Measurements from ENCODE around the gene TFPI. TPM values are rescaled to one million over a fixed set of nuclear protein-coding genes. Genes with fewer than 3 reads are reported as not detected.

The TFPI gene
- 80.0 to 89.7 TPM (median 87.9 TPM) in 3 replicates for total RNA-seq

DNA sequence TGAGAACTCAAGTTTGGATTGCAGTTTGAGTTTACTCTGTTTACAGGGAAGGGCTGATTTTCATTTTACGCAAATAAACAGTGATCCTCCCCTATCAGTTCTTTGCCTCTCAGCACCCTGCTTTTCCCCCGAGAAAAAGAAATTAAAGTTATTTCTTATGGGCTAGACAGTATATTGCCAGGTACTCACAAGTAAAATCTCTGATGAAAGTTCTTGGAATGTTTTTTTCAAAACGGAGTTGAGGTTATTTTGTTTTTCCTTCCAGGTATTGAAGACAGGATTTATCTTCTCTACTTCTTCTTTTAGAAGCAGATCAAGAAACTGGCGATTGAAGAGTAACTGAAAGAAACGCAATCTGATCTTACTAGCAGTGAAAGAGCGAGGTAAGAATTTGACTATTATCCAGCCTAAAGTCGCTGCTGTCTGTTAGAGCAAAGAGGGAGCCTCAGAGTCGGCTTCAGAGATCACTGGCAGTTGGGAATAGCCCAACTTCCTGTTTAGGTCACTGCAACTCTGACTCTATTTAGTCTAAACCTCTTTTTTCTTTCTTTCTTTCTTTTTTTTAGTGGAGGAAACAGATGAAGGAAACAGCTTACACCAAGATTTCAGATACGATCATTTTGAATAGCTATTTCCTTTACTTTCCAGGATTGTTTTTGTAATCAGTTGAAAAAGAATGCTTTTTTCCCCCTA, at the start of gene TFPI:
Gene TFPI (minus strand): TSS at position 425 of the 693 bp plus-strand sequence. CDS start 50,667 bp downstream, outside the sequence.
- H3K9me3 Mint-ChIP-seq: peaks cover 10% of the 10 kb centered on the region
- peak within 1 kb of the TSS; percentile 97 for H3K27ac Mint-ChIP-seq
- no peaks in the 10 kb centered on the region for H3K27me3 Mint-ChIP-seq (ENCODE audit: low read depth)
- no peak for DNase-seq (ENCODE audit: low spot score in 2 of 2, unreplicated experiment in 2 of 2)
- H3K4me1 Mint-ChIP-seq: peaks cover 39% of the 10 kb centered on the region
- TF ChIP-seq, protein P1, sequence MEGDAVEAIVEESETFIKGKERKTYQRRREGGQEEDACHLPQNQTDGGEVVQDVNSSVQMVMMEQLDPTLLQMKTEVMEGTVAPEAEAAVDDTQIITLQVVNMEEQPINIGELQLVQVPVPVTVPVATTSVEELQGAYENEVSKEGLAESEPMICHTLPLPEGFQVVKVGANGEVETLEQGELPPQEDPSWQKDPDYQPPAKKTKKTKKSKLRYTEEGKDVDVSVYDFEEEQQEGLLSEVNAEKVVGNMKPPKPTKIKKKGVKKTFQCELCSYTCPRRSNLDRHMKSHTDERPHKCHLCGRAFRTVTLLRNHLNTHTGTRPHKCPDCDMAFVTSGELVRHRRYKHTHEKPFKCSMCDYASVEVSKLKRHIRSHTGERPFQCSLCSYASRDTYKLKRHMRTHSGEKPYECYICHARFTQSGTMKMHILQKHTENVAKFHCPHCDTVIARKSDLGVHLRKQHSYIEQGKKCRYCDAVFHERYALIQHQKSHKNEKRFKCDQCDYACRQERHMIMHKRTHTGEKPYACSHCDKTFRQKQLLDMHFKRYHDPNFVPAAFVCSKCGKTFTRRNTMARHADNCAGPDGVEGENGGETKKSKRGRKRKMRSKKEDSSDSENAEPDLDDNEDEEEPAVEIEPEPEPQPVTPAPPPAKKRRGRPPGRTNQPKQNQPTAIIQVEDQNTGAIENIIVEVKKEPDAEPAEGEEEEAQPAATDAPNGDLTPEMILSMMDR (IDR thresholded peaks at IDR 0.05; ENCODE audit: unreplicated experiment): no peak
- peak within 1 kb of the TSS; percentile 81 for H3K4me3 Mint-ChIP-seq
- H3K36me3 Mint-ChIP-seq: peaks cover 1% of the 10 kb centered on the region

DNA sequence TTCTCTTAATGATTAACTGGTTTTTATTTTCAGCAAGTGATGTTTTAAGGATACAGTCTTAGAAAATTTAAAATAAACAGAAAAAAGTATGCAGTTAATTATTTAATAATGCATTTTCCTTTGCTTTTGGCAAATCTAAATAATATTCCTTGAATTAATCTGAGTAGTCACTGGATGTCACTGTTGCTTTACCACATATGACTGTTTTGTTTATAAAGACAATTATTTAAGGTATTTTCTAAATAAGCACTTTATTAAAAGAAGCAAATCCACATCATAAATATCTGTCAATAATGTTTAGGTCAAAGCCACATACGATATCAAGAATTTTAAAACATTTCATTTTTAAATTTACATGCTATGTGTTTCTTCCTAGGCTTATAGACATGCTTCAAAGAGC, 40.6 kb upstream of the TFPI start:
- H3K9me3 Mint-ChIP-seq: peaks cover 18% of the 10 kb centered on the region
- peaks cover 9% of the 10 kb centered on the region for H3K4me1 Mint-ChIP-seq
- TF ChIP-seq, protein P1 (IDR thresholded peaks at IDR 0.05; ENCODE audit: unreplicated experiment): no peak
- no peak overlapping the region for H3K27ac Mint-ChIP-seq
- no peak for DNase-seq (ENCODE audit: low spot score in 2 of 2, unreplicated experiment in 2 of 2)
- H3K4me3 Mint-ChIP-seq: no peak overlapping the region
- H3K27me3 Mint-ChIP-seq (ENCODE audit: low read depth): no peaks in the 10 kb centered on the region
- peaks cover 3% of the 10 kb centered on the region for H3K36me3 Mint-ChIP-seq

DNA sequence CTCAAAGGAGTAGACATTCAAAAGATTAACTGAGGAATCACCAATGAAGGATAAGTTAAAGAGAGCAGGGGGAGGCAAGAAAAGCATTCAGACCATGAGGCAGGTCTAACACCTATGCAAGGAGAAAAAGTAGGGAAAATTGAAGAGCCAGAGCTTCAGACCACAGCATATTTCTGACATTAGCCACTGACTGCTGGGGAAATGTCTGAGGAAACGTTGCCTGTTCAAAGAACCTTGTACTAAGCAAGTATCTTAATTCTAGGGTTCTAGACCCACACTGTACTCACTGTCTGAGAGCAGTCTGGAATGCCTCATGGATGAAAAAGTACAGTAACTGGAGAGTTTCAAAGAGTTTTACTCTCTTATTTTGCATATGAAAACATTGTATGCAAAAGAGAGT, 39.5 kb upstream of the TFPI start:
- Mint-ChIP-seq H3K9me3 (peaks cover 23% of the 10 kb centered on the region), H3K4me1 (peaks cover 4% of the 10 kb centered on the region), H3K27me3 (ENCODE audit: low read depth) (no peaks in the 10 kb centered on the region), H3K4me3 (no peak overlapping the region), H3K36me3 (peaks cover 3% of the 10 kb centered on the region), H3K27ac (peak overlapping the region; percentile 2)
- DNase-seq (ENCODE audit: low spot score in 2 of 2, unreplicated experiment in 2 of 2): no peak
- TF ChIP-seq, protein P1 (IDR thresholded peaks at IDR 0.05; ENCODE audit: unreplicated experiment): no peak

DNA sequence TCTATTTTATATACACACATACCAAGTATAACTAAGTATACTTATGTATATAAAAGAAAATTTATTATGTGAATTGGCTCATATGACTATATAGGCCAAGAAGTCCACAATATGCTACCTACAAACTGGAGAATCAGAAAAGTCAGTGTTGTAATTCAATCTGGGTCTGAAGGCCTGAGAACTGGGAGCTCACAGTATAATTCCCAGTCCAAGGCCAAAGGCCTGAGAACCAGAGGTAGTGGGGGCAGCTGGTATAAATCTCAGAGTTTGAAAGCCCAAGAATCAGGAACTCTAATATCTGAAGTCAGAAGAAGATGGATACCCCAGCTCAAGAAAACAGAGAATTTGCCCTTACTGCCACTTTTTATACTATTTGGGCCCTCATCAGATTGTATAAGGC, 38.9 kb upstream of the TFPI start:
- Mint-ChIP-seq H3K27ac (peak overlapping the region; percentile 2), H3K27me3 (ENCODE audit: low read depth) (no peaks in the 10 kb centered on the region), H3K4me1 (peaks cover 4% of the 10 kb centered on the region), H3K9me3 (peaks cover 25% of the 10 kb centered on the region), H3K36me3 (peaks cover 3% of the 10 kb centered on the region), H3K4me3 (no peak overlapping the region)
- TF ChIP-seq, protein P1 (IDR thresholded peaks at IDR 0.05; ENCODE audit: unreplicated experiment): no peak
- DNase-seq (ENCODE audit: low spot score in 2 of 2, unreplicated experiment in 2 of 2): no peak

DNA sequence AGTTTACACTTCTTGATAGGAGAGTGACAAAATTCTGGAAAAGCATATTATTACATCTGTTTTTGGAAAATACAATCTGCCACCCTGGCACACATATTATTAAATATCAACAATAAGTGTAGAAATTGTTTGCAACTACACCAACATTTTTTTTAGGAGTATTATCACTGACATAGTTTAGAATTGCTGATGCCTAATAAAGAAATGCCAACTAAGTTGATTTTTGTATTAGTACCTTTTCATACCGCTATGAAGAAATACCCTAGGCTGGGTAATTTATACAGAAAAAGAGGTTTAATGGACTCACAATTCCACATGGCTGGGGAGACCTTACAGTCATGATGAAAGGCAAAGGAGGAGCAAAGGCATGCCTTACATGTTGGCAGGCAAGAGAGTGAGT, 35.9 kb upstream of the TFPI start:
- Mint-ChIP-seq H3K4me3 (no peak overlapping the region), H3K9me3 (peaks cover 26% of the 10 kb centered on the region), H3K27ac (no peak overlapping the region), H3K4me1 (peaks cover 8% of the 10 kb centered on the region), H3K27me3 (ENCODE audit: low read depth) (no peaks in the 10 kb centered on the region), H3K36me3 (peaks cover 3% of the 10 kb centered on the region)
- no peak for DNase-seq (ENCODE audit: low spot score in 2 of 2, unreplicated experiment in 2 of 2)
- TF ChIP-seq, protein P1 (IDR thresholded peaks at IDR 0.05; ENCODE audit: unreplicated experiment): no peak
